A549 (cell line): ENCODE results near the gene DAO. TPM values are rescaled to one million over a fixed set of nuclear protein-coding genes. Genes with fewer than 3 reads are reported as not detected.

Source experiments
- ATAC-seq, 2 experiments: fragments of 200-7000 bp in 1 of 2; fragments of >200 bp in 1 of 2; cut with Nextera tagmentation in 1 of 2; cut with Tn5 transposase in 1 of 2; 3 replicates each; pipeline versions ENCODE4 v1.8.0 to v1.9.1; 2018 to 2020; ENCODE audit warnings: mild to moderate bottlenecking in 1 of 2, moderate library complexity in 1 of 2
- CTCF ChIA-PET: fragments of 300-600 bp; sonication (Branson Sonifier 250); formaldehyde crosslinking; extraction: SDS; loops from one replicate; lab custom pipeline; 2021; ENCODE audit warnings: antibody characterized with exemption, inconsistent platforms; lab: Yijun Ruan, JAX
- POLR2A ChIA-PET: fragments of 350-600 bp; formaldehyde crosslinking; extraction: SDS; loops from one replicate; lab custom pipeline; 2021; ENCODE audit warnings: antibody characterized with exemption, inconsistent platforms; lab: Yijun Ruan, JAX
- DNase-seq, 2 experiments: peaks; one replicate each; pipeline versions ENCODE4 v3.0.0 to v3.0.0-alpha.2; 2011 to 2016; ENCODE audit warnings: low read depth in 1 of 2, low spot score in 1 of 2
- FAIRE-seq: peaks from 2 replicates; lab custom pipeline; 2011; peaks lifted over from hg19 to GRCh38; lab: Jason Lieb, UNC
- H3K27ac ChIP-seq, 2 experiments: fragments of >200 bp; sonication (Bioruptor Twin); formaldehyde crosslinking; 3 replicates each; pipeline ENCODE4 v1.5.1; 2016 to 2017
- H3K4me1 ChIP-seq: fragments of >200 bp; sonication (Bioruptor Twin); formaldehyde crosslinking; 3 replicates; pipeline ENCODE4 v1.6.1; 2016
- H3K4me2 ChIP-seq: fragments of >200 bp; sonication (Bioruptor Twin); formaldehyde crosslinking; 3 replicates; pipeline ENCODE4 v1.6.1; 2016
- H3K4me3 ChIP-seq: fragments of >200 bp; sonication (Bioruptor Twin); formaldehyde crosslinking; 3 replicates; pipeline ENCODE4 v1.5.1; 2016
- H3K9me3 ChIP-seq: fragments of >200 bp; sonication (Bioruptor Twin); formaldehyde crosslinking; 3 replicates; pipeline ENCODE4 v1.6.1; 2016
- CBX8 ChIP-seq: fragments of 200-600 bp; sonication (generic); IDR thresholded peaks from 2 replicates; pipeline ENCODE4 v1.6.1; 2016
- CEBPB ChIP-seq, 2 experiments: fragments of >200 bp in 1 of 2; sonication (Bioruptor Twin) in 1 of 2; formaldehyde crosslinking in 1 of 2; IDR thresholded peaks; 2 replicates each; pipeline ENCODE4 v1.6.1; 2012 to 2016
- E2F6 ChIP-seq: IDR thresholded peaks from 2 replicates; pipeline ENCODE4 v1.6.1; 2012; ENCODE audit warnings: low read depth, borderline replicate concordance
- EHF ChIP-seq: fragments of 250-450 bp; sonication (Bioruptor Pico); IDR thresholded peaks from 2 replicates; pipeline ENCODE4 v1.5.0; 2020; ENCODE audit warnings: mild to moderate bottlenecking
- EHMT2 ChIP-seq: fragments of 200-600 bp; sonication (generic); IDR thresholded peaks from 2 replicates; pipeline ENCODE4 v1.6.1; 2016; ENCODE audit warnings: antibody characterized with exemption, low read depth, mild to moderate bottlenecking, moderate library complexity
- ESRRA ChIP-seq: fragments of 150-350 bp; IDR thresholded peaks from 2 replicates; pipeline ENCODE4 v1.6.1; 2014; ENCODE audit warnings: mild to moderate bottlenecking, low read length, borderline replicate concordance
- KDM1A ChIP-seq: fragments of 200-600 bp; sonication (generic); IDR thresholded peaks from 2 replicates; pipeline ENCODE4 v1.6.1; 2016; ENCODE audit warnings: low read depth, mild to moderate bottlenecking
- KDM5A ChIP-seq: fragments of 200-600 bp; sonication (generic); IDR thresholded peaks from 2 replicates; pipeline ENCODE4 v1.6.1; 2016; ENCODE audit warnings: antibody characterized with exemption, mild to moderate bottlenecking
- MAFK ChIP-seq: fragments of 450-650 bp; IDR thresholded peaks from 2 replicates; pipeline ENCODE4 v1.6.1; 2014; ENCODE audit not compliant: partially characterized antibody
- NFE2L2 ChIP-seq: fragments of 150-350 bp; conservative IDR thresholded peaks from 2 replicates; pipeline ENCODE4 v1.6.1; 2014; ENCODE audit warnings: low read length
- PHF8 ChIP-seq: fragments of 200-600 bp; sonication (generic); IDR thresholded peaks from 2 replicates; pipeline ENCODE4 v1.6.1; 2016; ENCODE audit warnings: low read depth, mild to moderate bottlenecking, antibody characterized with exemption, moderate library complexity, borderline replicate concordance
- RAD21 ChIP-seq, 2 experiments: fragments of >200 bp in 1 of 2; sonication (Bioruptor Twin) in 1 of 2; formaldehyde crosslinking in 1 of 2; IDR thresholded peaks in 1 of 2; conservative IDR thresholded peaks in 1 of 2; 2 replicates in 1 of 2; 3 replicates in 1 of 2; pipeline ENCODE4 v1.6.1; 2012 to 2018; ENCODE audit warnings: inconsistent platforms in 1 of 2
- RARB ChIP-seq: fragments of 250-450 bp; sonication (Bioruptor Pico); IDR thresholded peaks from 2 replicates; pipeline ENCODE4 v1.8.0; 2021; ENCODE audit warnings: mild to moderate bottlenecking, moderate library complexity
- RFX5 ChIP-seq: fragments of 450-650 bp; IDR thresholded peaks from 2 replicates; pipeline ENCODE4 v1.7.1; 2014; ENCODE audit warnings: antibody characterized with exemption, mild to moderate bottlenecking, moderate library complexity
- SMC3 ChIP-seq: fragments of >200 bp; sonication (Bioruptor Twin); formaldehyde crosslinking; IDR thresholded peaks from 3 replicates; pipeline ENCODE4 v1.6.1; 2018; ENCODE audit warnings: inconsistent platforms
- TFCP2L1 ChIP-seq: fragments of 250-450 bp; sonication (Bioruptor Pico); IDR thresholded peaks from 2 replicates; pipeline ENCODE4 v1.5.0; 2021; ENCODE audit warnings: mild to moderate bottlenecking
- TP53 ChIP-seq: fragments of 250-450 bp; sonication (Bioruptor Pico); IDR thresholded peaks from 2 replicates; pipeline ENCODE4 v1.5.0; 2021; ENCODE audit warnings: mild to moderate bottlenecking, moderate library complexity
- ZC3H11A ChIP-seq: fragments of 450-650 bp; IDR thresholded peaks from 2 replicates; pipeline ENCODE4 v1.6.1; 2014; ENCODE audit warnings: antibody characterized with exemption, mild to moderate bottlenecking
- ZSCAN20 ChIP-seq: fragments of 250-450 bp; sonication (Bioruptor Pico); IDR thresholded peaks from 2 replicates; pipeline ENCODE4 v1.8.0; 2022; ENCODE audit warnings: mild to moderate bottlenecking, moderate library complexity
- WGBS: methylation state at CpG from one replicate; pipeline ENCODE4 v1.1.6; 2017; ENCODE audit errors: missing lambda C conversion rate; 5-methylcytosine and 5-hydroxymethylcytosine counted together
- polyA plus RNA-seq, 4 experiments: library from polyadenylated mRNA; depleted of rRNA in 3 of 4; stranded (reverse); fragments of >200 nt; fragmentation: RNase III in 1 of 4; extraction: RNeasy Plus Mini Kit Qiagen cat#74134 plus additional on column Dnase treatment in 1 of 4; gene quantifications; 2 replicates in 3 of 4; 3 replicates in 1 of 4; pipeline ENCODE4 v1.2.3, GENCODE V29; 2011 to 2017
- TF ChIP-seq, protein P1 (sequence below): fragments of >200 bp; sonication (Bioruptor Twin); formaldehyde crosslinking; IDR thresholded peaks from 3 replicates; pipeline ENCODE4 v1.5.1; 2016

Gene DAO
- polyA plus RNA-seq, 2 of the 4 experiments (the other 2 are of a cell fraction): not detected

DNA sequence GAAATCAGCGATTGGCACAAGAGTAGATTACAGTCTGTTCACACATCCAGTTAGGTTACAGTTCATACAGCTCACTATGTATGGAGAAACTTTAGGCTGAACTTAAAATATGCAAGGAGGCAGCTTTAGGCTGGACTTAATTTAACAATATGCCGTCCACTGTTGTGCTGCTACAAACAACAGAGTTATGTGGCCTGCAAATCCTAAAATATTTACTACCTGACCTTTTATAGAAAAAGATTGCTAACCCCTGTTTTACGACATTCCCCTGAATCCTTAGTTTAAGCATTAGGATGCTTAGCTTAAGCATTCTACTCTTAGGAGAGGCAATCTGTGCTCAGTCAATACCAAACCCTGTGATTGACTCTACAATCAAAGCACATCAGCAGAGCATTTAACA lies 50.9 kb downstream of the DAO start:
- WGBS: 89% methylated on average over 3 of the region's 3 CpGs
- no peak for FAIRE-seq
- POLR2A ChIA-PET: no interaction called here
- no peak overlapping the region for H3K4me3 ChIP-seq
- no peak overlapping the region for H3K27ac ChIP-seq
- TF ChIP-seq KDM5A (no peak), MAFK (no peak)
- no peak for ATAC-seq
- CTCF ChIA-PET: interaction anchor here (2.0 kb wide), 1 partner anchor 20 kb away, joined by 7 read pairs; no protein-coding TSS in a partner anchor
- no peaks in the 10 kb centered on the region for H3K4me1 ChIP-seq
- no peak for DNase-seq
- H3K9me3 ChIP-seq: no peaks in the 10 kb centered on the region
- no peak overlapping the region for H3K4me2 ChIP-seq

- CTCF ChIA-PET: interaction anchor here (1.3 kb wide), 1 partner anchor 13 kb away, joined by 3 read pairs; no protein-coding TSS in a partner anchor
- no peaks in the 10 kb centered on the region for H3K9me3 ChIP-seq
- H3K4me1 ChIP-seq: no peaks in the 10 kb centered on the region
- no peak overlapping the region for H3K4me3 ChIP-seq
- FAIRE-seq: no peak
- DNase-seq: no peak
- POLR2A ChIA-PET: no interaction called here
- TF ChIP-seq RAD21 (conservative IDR thresholded peaks at IDR 0.05 in 1 of 2, IDR thresholded peaks at IDR 0.05 in 1 of 2) (no peak), KDM5A (no peak), ZSCAN20 (no peak), RARB (no peak)
- no peak for ATAC-seq
- no peak overlapping the region for H3K4me2 ChIP-seq
- 70% methylated on average over 6 of the region's 6 CpGs for WGBS
- no peak overlapping the region for H3K27ac ChIP-seq
These were observed 54.1 kb downstream of the DAO start for GRCh38 chr12:108933949-108934348.

- DNase-seq (no peak), FAIRE-seq (no peak), ATAC-seq (no peak)
- Histone ChIP-seq H3K4me2 (no peak overlapping the region), H3K9me3 (no peaks in the 10 kb centered on the region), H3K27ac (no peak overlapping the region), H3K4me1 (no peaks in the 10 kb centered on the region), H3K4me3 (no peak overlapping the region)
- POLR2A ChIA-PET: no interaction called here
- 25% methylated on average over 7 of the region's 7 CpGs for WGBS
- TF ChIP-seq CEBPB (IDR thresholded peaks at IDR 0.05) (no peak), EHF (CRISPR knock-in tag) (no peak), EHMT2 (no peak)
- CTCF ChIA-PET: interaction anchor here (1.8 kb wide), 1 partner anchor 13 kb away, joined by 4 read pairs; no protein-coding TSS in a partner anchor
These were observed 55.4 kb downstream of the DAO start for GRCh38 chr12:108935159-108935763.

DNA sequence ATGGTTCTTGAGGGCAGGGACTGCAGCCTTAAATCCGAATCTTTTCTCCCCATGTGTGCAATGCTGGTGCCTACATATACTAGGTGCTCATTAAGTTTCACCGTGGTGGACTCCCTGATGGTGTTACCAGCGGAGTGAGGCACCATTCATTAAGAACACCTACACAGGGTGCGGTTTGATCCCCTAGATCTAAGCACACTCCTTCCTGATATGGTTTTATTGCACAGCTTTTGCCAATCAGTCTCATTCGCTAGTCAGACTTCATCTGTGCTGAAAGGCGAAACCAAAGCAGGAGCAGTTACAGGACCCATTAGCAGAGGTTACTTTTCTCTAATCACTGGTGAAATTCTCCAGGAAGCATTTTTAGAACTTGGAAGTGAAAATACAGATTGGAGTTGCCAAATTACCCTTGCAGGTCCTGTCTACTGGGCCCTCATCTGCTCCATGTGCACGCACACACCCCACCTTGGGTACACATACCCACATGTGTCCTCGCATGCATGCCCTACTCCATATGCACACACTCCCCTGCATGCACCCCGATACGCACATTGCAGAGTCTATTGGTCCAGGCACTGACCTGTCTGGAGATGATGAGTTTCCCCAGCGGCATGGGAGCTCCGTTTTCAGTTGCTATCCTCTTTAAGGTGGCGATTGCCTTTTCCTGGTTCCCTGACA lies 58.5 kb downstream of the DAO start:
- no peak for ATAC-seq
- TF ChIP-seq ZSCAN20 (no peak), MAFK (no peak), E2F6 (no peak), TP53 (CRISPR knock-in tag) (no peak), RAD21 (conservative IDR thresholded peaks at IDR 0.05 in 1 of 2, IDR thresholded peaks at IDR 0.05 in 1 of 2) (no peak), SMC3 (no peak), CBX8 (no peak), ZC3H11A (no peak), NFE2L2 (no peak), KDM1A (no peak), PHF8 (no peak), EHF (CRISPR knock-in tag) (no peak), TFCP2L1 (CRISPR knock-in tag) (no peak), ESRRA (no peak), RFX5 (no peak)
- TF ChIP-seq, protein P1, sequence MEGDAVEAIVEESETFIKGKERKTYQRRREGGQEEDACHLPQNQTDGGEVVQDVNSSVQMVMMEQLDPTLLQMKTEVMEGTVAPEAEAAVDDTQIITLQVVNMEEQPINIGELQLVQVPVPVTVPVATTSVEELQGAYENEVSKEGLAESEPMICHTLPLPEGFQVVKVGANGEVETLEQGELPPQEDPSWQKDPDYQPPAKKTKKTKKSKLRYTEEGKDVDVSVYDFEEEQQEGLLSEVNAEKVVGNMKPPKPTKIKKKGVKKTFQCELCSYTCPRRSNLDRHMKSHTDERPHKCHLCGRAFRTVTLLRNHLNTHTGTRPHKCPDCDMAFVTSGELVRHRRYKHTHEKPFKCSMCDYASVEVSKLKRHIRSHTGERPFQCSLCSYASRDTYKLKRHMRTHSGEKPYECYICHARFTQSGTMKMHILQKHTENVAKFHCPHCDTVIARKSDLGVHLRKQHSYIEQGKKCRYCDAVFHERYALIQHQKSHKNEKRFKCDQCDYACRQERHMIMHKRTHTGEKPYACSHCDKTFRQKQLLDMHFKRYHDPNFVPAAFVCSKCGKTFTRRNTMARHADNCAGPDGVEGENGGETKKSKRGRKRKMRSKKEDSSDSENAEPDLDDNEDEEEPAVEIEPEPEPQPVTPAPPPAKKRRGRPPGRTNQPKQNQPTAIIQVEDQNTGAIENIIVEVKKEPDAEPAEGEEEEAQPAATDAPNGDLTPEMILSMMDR: no peak
- TF ChIP-seq, all 56 proteins: peak for 0
- Histone ChIP-seq H3K9me3 (no peaks in the 10 kb centered on the region), H3K27ac (no peak overlapping the region), H3K4me1 (no peaks in the 10 kb centered on the region), H3K4me3 (no peak overlapping the region), H3K4me2 (no peak overlapping the region)
- POLR2A ChIA-PET: no interaction called here
- CTCF ChIA-PET: interaction anchor here (0.9 kb wide), 1 partner anchor 12 kb away, joined by 5 read pairs; no protein-coding TSS in a partner anchor
- DNase-seq (no peak), FAIRE-seq (no peak)
- WGBS: 51% methylated on average over 13 of the region's 13 CpGs
